Transverse colon (tissue), 4 donors: ENCODE measurements around the gene GMDS. TPM values are rescaled to one million over a fixed set of nuclear protein-coding genes. Genes with fewer than 3 reads are reported as not detected.

Source experiments
- DNase-seq: peaks from one replicate; pipeline ENCODE4 v3.0.0-alpha.2; 2019
- H3K27ac ChIP-seq, 4 donors: fragments of 200-600 bp; sonication (generic); 2 replicates each; pipeline ENCODE4 v1.5.1; 2016 to 2018; ENCODE audit warnings: inconsistent platforms in 4 of 4
- H3K27me3 ChIP-seq: fragments of 200-600 bp; sonication (generic); 2 replicates; pipeline ENCODE4 v1.5.1; 2017; ENCODE audit warnings: inconsistent platforms
- H3K36me3 ChIP-seq, 4 donors: fragments of 200-600 bp; sonication (generic); 2 replicates each; pipeline ENCODE4 v1.5.1; 2017 to 2019; ENCODE audit warnings: inconsistent platforms in 4 of 4
- H3K4me1 ChIP-seq, 4 donors: fragments of 200-600 bp; sonication (generic); 2 replicates each; pipeline ENCODE4 v1.5.1; 2017 to 2020; ENCODE audit warnings: inconsistent platforms in 4 of 4
- H3K4me3 ChIP-seq, 4 donors: fragments of 200-600 bp; sonication (generic); 1 replicate in 1 of 4; 2 replicates in 3 of 4; pipeline versions ENCODE4 v1.5.1 to v1.6.1; 2017 to 2019; ENCODE audit warnings: inconsistent platforms in 4 of 4
- H3K9me3 ChIP-seq, 2 donors: fragments of 200-600 bp; sonication (generic); 2 replicates each; pipeline ENCODE4 v1.5.1; 2017 to 2019; ENCODE audit warnings: inconsistent platforms in 2 of 2
- CTCF ChIP-seq, 5 experiments: fragments of 200-600 bp in 3 of 5; fragments of 450-650 bp in 2 of 5; sonication (generic) in 3 of 5; IDR thresholded peaks; 1 replicate in 2 of 5; 2 replicates in 3 of 5; pipeline ENCODE4 v1.5.1; 2016 to 2017; ENCODE audit warnings: antibody characterized with exemption in 5 of 5, inconsistent platforms in 3 of 5, mild to moderate bottlenecking in 2 of 5, moderate library complexity in 1 of 5
- EP300 ChIP-seq: sonication (generic); formaldehyde crosslinking; IDR thresholded peaks from one replicate; pipeline ENCODE4 v1.6.1; 2017; ENCODE audit warnings: antibody characterized with exemption, low read depth
- POLR2A ChIP-seq: fragments of 450-650 bp; IDR thresholded peaks from one replicate; pipeline ENCODE4 v1.6.1; 2016; ENCODE audit warnings: antibody characterized with exemption, mild to moderate bottlenecking, moderate library complexity
- POLR2AphosphoS5 ChIP-seq, 3 donors: sonication (generic); formaldehyde crosslinking; IDR thresholded peaks; one replicate each; pipeline ENCODE4 v1.6.1; 2016; ENCODE audit warnings: antibody characterized with exemption in 3 of 3
- WGBS, 2 donors: methylation state at CpG; one replicate each; pipeline ENCODE4 v1.1.5; 2018; ENCODE audit warnings: low coverage in 1 of 2; 5-methylcytosine and 5-hydroxymethylcytosine counted together
- in situ Hi-C, 4 donors: fragments of 200-750 bp; cut with MboI; loops; one replicate each; pipeline versions ENCODE4 v1.15.0 to v1.15.1; 2017; ENCODE audit warnings: low sequenced_read_pairs in 3 of 4, low pct_ligation_motif_present in 1 of 4, low pct_unique_long_range_greater_than_20kb in 1 of 4
- intact Hi-C: fragments of 100-400 bp; cut with DNase I; formaldehyde crosslinking; loops from one replicate; pipeline ENCODE4 v1.15.1; 2023; ENCODE audit warnings: low total_unique reads
- total RNA-seq, 4 donors: library from RNA; depleted of rRNA; stranded (reverse); fragments of >200 nt; gene quantifications; one replicate each; pipeline ENCODE4 v1.1.0, GENCODE V29; 2016

GMDS gene
- total RNA-seq, 4 donors from 2014 or later, result 66.2 to 546 (median 102) TPM

- Histone ChIP-seq H3K27me3 (peaks cover 20% of the 10 kb centered on the region), H3K4me3 (no peak overlapping the region), H3K36me3 (no peaks in the 10 kb centered on the region), H3K9me3 (no peaks in the 10 kb centered on the region), H3K27ac (no peak overlapping the region), H3K4me1 (no peaks in the 10 kb centered on the region)
- in situ Hi-C loops (no loop called here), intact Hi-C loops (no loop called here)
- TF ChIP-seq CTCF (IDR thresholded peaks at IDR 0.05) (no peak), EP300 (no peak), POLR2A (no peak), POLR2AphosphoS5 (IDR thresholded peaks at IDR 0.05) (no peak)
- WGBS, 2 donors, result 95% methylated on average over 16 of the region's 16 CpGs; no CpG with 5 or more reads in 1 of the 2 donors
- DNase-seq, result no peak
Observed at GRCh38 chr6:1633366-1634021, 611.9 kb downstream of the GMDS start.

- Histone ChIP-seq H3K36me3 (no peaks in the 10 kb centered on the region), H3K27me3 (peaks cover 43% of the 10 kb centered on the region), H3K27ac (no peak overlapping the region), H3K4me3 (no peak overlapping the region), H3K9me3 (no peaks in the 10 kb centered on the region), H3K4me1 (no peaks in the 10 kb centered on the region)
- 92 to 97% methylated on average over 4 of the region's 4 CpGs for WGBS, 2 donors
- intact Hi-C loops, result no loop called here
- in situ Hi-C loops, result no loop called here
- TF ChIP-seq POLR2AphosphoS5 (IDR thresholded peaks at IDR 0.05) (no peak), EP300 (no peak)
- no peak for DNase-seq
Observed at GRCh38 chr6:1631251-1631650, 614.2 kb downstream of the GMDS start.

GRCh38 chr6:1630771-1631217 is 614.6 kb downstream of the GMDS start:
- Histone ChIP-seq H3K27me3 (peaks cover 47% of the 10 kb centered on the region), H3K4me1 (peaks cover 0 to 1% (median 0%) of the 10 kb centered on the region in 4 donors), H3K36me3 (no peaks in the 10 kb centered on the region), H3K9me3 (no peaks in the 10 kb centered on the region), H3K27ac (no peak overlapping the region), H3K4me3 (no peak overlapping the region)
- intact Hi-C loops (no loop called here), in situ Hi-C loops (no loop called here)
- TF ChIP-seq POLR2AphosphoS5 (IDR thresholded peaks at IDR 0.05) (no peak), EP300 (no peak), POLR2A (no peak), CTCF (IDR thresholded peaks at IDR 0.05) (no peak)
- 94 to 96% methylated on average over 7 to 11 of the region's 11 CpGs for WGBS, 2 donors
- no peak for DNase-seq

- no peak for TF ChIP-seq POLR2AphosphoS5 (IDR thresholded peaks at IDR 0.05)
- TF ChIP-seq CTCF (IDR thresholded peaks at IDR 0.05), result no peak
- no peak for TF ChIP-seq POLR2A
- TF ChIP-seq EP300, result no peak
Observed at GRCh38 chr6:1630212-1630770, 615.1 kb downstream of the GMDS start.

More at GRCh38 chr6:1630212-1630770, 615.1 kb downstream of the GMDS start:
- in situ Hi-C loops, result no loop called here
- WGBS, 2 donors, result 96 to 100% methylated on average over 4 to 10 of the region's 10 CpGs
- Histone ChIP-seq H3K4me1 (peaks cover 0 to 7% (median 3%) of the 10 kb centered on the region in 4 donors), H3K9me3 (no peaks in the 10 kb centered on the region), H3K27me3 (peaks cover 52% of the 10 kb centered on the region), H3K4me3 (no peak overlapping the region), H3K27ac (no peak overlapping the region), H3K36me3 (no peaks in the 10 kb centered on the region)
- intact Hi-C loops, result no loop called here
- no peak for DNase-seq
